Esophagus (tissue), 2 donors: ENCODE data around the gene CALR3. TPM values are rescaled to one million over a fixed set of nuclear protein-coding genes. Genes with fewer than 3 reads are reported as not detected.

Experiments
- H3K27ac ChIP-seq, 2 donors: one replicate each; pipeline ENCODE4 v1.5.1; 2013; ENCODE audit warnings: low read depth in 2 of 2, mild to moderate bottlenecking in 2 of 2, inconsistent platforms in 1 of 2, low read length in 1 of 2, moderate library complexity in 1 of 2
- H3K27me3 ChIP-seq, 2 donors: one replicate each; pipeline ENCODE4 v1.6.1; 2013; ENCODE audit warnings: low read length in 2 of 2, control low read depth in 1 of 2, mild to moderate bottlenecking in 1 of 2; ENCODE audit not compliant: insufficient read depth in 2 of 2, control insufficient read depth in 1 of 2
- H3K36me3 ChIP-seq, 2 donors: one replicate each; pipeline ENCODE4 v1.6.1; 2013; ENCODE audit warnings: low read length in 1 of 2; ENCODE audit not compliant: control insufficient read depth in 2 of 2, insufficient read depth in 2 of 2
- H3K4me1 ChIP-seq, 2 donors: one replicate each; pipeline ENCODE4 v1.6.1; 2013; ENCODE audit warnings: low read length in 1 of 2; ENCODE audit not compliant: control insufficient read depth in 2 of 2, insufficient read depth in 2 of 2
- H3K4me3 ChIP-seq, 2 donors: one replicate each; pipeline ENCODE4 v1.5.1; 2013; ENCODE audit warnings: low read length in 2 of 2, mild to moderate bottlenecking in 2 of 2, low read depth in 1 of 2, moderate library complexity in 1 of 2
- H3K9me3 ChIP-seq, 2 donors: one replicate each; pipeline ENCODE4 v1.6.1; 2013; ENCODE audit warnings: mild to moderate bottlenecking in 2 of 2, low read depth in 1 of 2, low read length in 1 of 2, moderate library complexity in 1 of 2; ENCODE audit not compliant: control insufficient read depth in 2 of 2, insufficient read depth in 1 of 2
- WGBS, 2 donors: extraction: QIAGEN DNeasy Blood & Tissue Kit; methylation state at CpG; one replicate each; pipeline ENCODE4 v1.1.7; 2013; 5-methylcytosine and 5-hydroxymethylcytosine counted together
- polyA plus RNA-seq, 2 donors: library from polyadenylated mRNA; stranded (reverse); fragments of 200-250 nt; gene quantifications; one replicate each; pipeline ENCODE4 v1.2.3, GENCODE V29; 2013
- donor health status: healthy with polysubstance abuse.
- donor health status: Bipolar disorder and iron deficiency.

CALR3 gene
- polyA plus RNA-seq, 2 donors: 0.02 TPM; not detected in 1

DNA sequence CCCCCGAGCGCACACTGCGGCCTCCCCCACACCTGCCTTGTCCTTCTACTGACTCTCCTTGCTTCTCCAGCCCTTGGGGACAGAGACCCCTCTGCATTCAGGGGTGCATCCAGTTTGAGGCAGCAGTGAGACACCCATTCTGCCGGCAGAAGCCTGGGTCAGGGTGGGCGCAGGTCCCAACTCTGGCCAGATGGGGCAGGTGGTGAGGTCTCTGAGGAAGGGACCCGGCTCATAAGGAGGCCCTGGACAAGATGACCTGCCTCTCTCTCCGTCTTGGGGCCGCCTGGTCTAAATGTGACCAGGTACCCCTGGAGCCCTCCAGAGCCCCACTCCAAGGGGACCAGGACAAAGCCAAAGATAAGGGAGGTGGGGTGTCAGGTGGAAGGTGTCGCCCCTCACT, 40.2 kb upstream of the CALR3 start:
- H3K9me3 ChIP-seq: peaks cover 0 to 4% of the 10 kb centered on the region in 2 donors
- WGBS, 2 donors: 93 to 95% methylated on average over 9 of the region's 9 CpGs
- H3K27ac ChIP-seq: no peak overlapping the region
- peaks cover 0 to 3% of the 10 kb centered on the region in 2 donors for H3K4me1 ChIP-seq
- no peak overlapping the region for H3K4me3 ChIP-seq
- H3K27me3 ChIP-seq: no peaks in the 10 kb centered on the region
- H3K36me3 ChIP-seq: peaks cover 32 to 46% of the 10 kb centered on the region in 2 donors

DNA sequence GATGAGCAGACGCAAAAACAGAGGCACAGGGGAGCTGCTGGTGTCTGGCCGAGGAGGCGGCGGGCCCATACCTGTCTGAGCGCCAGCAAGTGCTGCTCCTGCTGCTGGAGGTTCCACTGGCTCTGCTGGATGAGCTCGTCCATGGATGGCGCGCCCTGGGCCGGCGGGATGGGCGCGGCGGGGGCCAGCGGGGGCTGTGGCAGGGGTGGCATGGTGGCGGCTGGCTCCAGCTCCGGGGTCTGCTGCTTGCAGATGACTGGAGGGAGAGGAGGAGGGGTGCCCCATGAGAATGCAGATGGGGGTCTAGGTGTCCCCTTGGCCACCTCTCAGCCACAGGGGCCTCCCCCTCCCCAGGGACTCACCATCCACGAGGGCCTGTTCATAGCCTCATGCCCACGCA, 39.4 kb upstream of the CALR3 start:
- peaks cover 0 to 4% of the 10 kb centered on the region in 2 donors for H3K9me3 ChIP-seq
- H3K4me1 ChIP-seq: peaks cover 0 to 3% of the 10 kb centered on the region in 2 donors
- peaks cover 39 to 53% of the 10 kb centered on the region in 2 donors for H3K36me3 ChIP-seq
- H3K27me3 ChIP-seq: no peaks in the 10 kb centered on the region
- no peak overlapping the region for H3K27ac ChIP-seq
- 94 to 95% methylated on average over 18 of the region's 18 CpGs for WGBS, 2 donors
- H3K4me3 ChIP-seq: no peak overlapping the region

DNA sequence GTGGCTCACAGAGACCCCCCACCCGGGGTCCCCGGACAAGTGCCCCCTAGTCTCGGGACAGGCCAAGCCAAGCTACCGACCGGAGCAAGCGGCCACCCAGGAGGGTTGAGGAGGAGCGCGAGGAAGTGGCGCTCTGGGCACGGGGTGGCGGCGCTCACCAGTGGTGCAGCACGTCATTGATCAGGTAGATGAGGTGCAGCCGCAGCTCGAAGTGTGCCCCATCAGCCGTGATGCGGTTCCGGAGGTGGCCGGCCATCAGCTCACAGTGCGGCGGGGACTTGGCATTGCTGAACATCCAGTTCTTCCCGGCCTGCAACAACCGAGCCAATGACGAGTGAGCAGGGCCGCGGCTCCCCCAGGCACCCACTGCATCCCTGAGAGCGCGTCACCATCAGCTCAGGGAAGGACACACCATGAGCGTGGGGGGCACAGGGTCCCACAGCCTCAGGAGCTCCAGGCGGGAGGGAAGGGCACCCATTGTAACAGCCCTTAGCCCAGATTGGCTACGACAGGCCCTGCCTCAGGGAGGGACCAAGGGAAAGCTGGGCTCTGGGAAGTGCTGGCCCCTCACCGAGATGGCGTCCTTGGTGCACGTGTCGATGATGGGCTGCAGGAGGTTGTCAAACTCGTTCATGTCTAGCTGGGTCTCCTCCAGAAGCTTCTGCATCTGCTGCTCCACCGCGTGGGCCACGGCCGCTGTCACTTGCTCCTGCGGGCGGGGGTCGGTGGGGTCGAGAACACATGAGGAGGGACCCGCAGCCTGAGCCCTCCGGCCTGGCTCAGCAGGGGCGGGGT, 36.7 kb upstream of the CALR3 start:
- H3K36me3 ChIP-seq: peaks cover 49 to 70% of the 10 kb centered on the region in 2 donors

DNA sequence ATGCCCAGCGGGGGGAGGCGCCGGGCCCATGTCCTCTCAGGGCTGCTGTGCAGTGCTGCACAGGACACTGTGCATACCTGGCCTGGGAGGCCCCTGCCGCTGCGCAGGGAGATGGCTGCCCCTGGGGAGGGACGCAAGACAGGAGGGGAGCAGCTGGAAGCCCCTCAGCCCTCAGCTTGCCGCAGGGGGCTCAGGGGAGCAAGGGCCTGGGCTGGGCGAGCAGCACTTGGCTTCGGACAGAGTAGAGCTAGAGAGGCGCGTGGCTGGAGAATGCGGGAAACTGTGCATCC, 35.4 kb upstream of the CALR3 start:
- Histone ChIP-seq H3K4me1 (peaks cover 0 to 2% of the 10 kb centered on the region in 2 donors), H3K27ac (no peak overlapping the region), H3K36me3 (peaks cover 57 to 75% of the 10 kb centered on the region in 2 donors), H3K27me3 (no peaks in the 10 kb centered on the region), H3K9me3 (peaks cover 0 to 4% of the 10 kb centered on the region in 2 donors), H3K4me3 (no peak overlapping the region)
- WGBS, 2 donors: 97 to 99% methylated on average over 12 of the region's 12 CpGs

More for the DNA sequence above, 36.7 kb upstream of the CALR3 start:
- WGBS, 2 donors: 91 to 92% methylated on average over 46 to 47 of the region's 47 CpGs
- Histone ChIP-seq H3K4me1 (no peaks in the 10 kb centered on the region), H3K27ac (no peak overlapping the region), H3K27me3 (no peaks in the 10 kb centered on the region), H3K9me3 (peaks cover 0 to 4% of the 10 kb centered on the region in 2 donors), H3K4me3 (no peak overlapping the region)

DNA sequence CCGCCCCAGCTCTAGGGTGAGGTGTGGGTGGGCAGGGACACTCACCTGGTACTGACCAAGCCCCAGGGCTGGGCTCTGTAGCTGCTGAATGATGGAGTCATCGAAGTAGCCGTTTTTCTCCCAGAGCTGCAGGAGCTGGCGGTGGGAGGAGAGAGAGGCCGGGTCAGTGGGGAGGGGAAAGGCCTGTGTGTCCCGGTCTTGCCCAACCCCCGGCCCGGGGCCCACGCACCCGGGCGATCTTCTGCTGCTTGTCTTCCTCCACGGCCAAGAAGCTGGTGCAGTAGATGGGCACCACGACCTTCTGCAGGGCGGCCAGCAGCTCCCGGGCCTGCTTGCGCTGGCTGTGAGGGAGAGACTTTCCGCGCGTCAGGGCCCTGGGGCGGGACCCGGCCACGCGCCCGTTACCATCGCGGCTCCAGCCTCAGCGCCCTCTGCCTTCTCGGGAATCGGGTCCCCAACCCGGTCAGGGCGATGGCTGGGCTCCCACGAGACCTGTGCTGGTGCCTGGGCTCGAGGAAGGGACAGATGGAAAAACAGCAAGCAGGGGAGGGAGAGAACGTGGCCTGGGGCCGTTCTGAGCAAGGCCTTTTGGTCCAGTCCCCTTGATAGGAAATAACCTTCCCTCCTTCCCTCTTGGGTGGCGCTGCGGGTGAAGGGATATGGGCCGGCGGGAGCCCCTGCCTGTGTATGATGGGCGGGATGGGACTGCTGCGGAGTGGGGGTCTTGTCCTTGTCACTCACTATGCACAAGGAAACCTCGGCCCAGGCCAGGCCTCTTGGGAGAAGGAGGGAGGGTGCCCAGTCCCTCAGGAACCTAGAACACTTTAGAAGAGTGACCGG, 34.8 kb upstream of the CALR3 start:
- peaks cover 0 to 4% of the 10 kb centered on the region in 2 donors for H3K9me3 ChIP-seq
- H3K4me1 ChIP-seq: peaks cover 0 to 2% of the 10 kb centered on the region in 2 donors
- no peak overlapping the region for H3K27ac ChIP-seq
- WGBS, 2 donors: 92 to 94% methylated on average over 37 to 43 of the region's 43 CpGs
- H3K36me3 ChIP-seq: peaks cover 58 to 78% of the 10 kb centered on the region in 2 donors
- H3K27me3 ChIP-seq: no peaks in the 10 kb centered on the region
- H3K4me3 ChIP-seq: no peak overlapping the region

DNA sequence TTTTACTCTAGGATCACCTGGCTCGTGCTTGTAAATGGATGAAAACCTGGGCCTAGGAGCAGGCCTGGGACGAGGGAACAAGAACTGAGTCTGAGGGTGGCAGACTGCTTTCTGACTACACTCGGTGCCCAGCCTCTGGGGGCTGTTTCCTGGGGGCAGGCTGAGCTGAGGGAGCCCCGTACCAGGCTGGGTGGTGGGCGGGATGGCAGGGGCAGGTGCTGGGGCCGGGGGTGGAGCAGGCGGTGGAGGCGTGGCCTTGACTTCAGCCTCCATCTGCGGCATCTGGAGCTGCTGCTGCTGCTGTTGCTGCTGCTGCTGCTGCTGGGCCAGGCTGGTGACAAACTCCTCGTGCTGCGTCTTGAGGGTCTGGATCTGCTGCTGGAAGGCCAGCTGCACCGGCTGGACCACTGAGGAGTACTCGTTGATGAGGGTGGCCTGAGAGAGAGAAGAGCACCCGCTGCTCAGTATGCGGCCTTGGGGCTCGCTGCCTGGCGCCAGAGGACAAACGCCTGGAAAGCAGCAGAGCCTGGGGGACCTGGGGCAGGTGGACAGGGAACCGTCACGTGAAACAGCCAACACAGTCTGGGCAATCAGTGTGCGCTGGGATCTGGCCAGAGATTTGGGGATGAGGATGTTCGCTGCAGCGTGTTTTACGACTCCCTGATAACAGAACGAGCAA, 33.6 kb upstream of the CALR3 start:
- peaks cover 0 to 2% of the 10 kb centered on the region in 2 donors for H3K4me1 ChIP-seq
- no peaks in the 10 kb centered on the region for H3K27me3 ChIP-seq
- no peak overlapping the region for H3K4me3 ChIP-seq
- WGBS, 2 donors: 91 to 92% methylated on average over 25 of the region's 25 CpGs
- H3K27ac ChIP-seq: no peak overlapping the region
- H3K9me3 ChIP-seq: no peaks in the 10 kb centered on the region
- H3K36me3 ChIP-seq: peaks cover 60 to 80% of the 10 kb centered on the region in 2 donors

DNA sequence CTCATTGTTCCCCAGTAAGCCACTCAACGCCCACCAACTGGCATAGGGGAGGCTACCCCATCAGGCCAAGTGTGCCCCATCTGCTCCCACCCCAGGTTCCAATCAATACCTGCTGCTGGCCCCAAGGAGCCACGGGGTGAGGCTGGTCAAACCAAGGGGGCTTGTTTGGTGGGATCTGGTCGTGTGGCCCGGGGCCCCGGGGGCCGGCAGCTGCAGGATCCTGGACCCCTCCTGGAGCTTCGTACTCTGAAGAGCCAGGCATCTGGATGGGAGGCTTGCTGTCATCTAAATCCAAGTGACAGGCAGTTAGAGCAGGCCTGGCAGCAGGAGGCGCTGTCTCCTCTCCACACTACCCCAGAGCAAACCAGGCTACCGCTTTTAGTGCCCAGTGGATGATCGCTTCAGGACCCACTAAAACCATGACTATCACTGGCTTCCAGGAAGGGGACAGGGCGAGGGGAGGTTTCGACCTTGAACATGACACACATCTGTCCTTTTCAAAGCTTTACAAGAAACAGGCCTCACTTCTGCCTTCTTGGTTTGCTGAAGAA, 32.1 kb upstream of the CALR3 start:
- H3K36me3 ChIP-seq: peaks cover 63 to 82% of the 10 kb centered on the region in 2 donors
- WGBS, 2 donors: 89 to 94% methylated on average over 12 of the region's 12 CpGs

DNA sequence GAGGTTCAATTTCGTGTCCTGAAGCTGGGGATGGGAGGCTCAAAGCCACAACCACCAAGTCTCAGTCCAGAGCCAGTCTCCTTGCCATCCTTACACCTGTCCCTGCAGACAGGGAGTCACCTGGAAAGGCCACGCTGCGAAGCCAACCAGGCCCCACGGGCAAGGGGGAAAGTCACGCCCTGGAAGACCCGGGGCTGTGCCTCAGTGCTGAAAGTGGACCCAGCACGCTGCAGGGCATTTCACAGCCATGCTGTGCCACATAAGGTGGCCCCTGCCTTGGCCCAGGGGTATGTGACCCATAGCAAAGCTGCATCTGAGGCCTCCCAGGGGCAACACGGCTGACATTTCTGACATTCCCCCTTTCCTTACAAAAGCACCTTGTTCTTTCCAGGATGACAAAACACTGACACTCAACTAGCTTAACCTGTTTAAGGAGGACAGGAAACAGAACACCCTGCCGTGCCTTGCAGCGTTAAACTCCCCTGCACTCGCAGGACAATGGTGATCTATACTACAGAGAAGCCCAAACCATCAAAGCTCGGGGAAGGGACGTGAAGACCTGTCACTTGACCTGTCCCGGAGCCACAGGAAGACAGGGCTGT, 31.5 kb upstream of the CALR3 start:
- H3K36me3 ChIP-seq: peaks cover 58 to 82% of the 10 kb centered on the region in 2 donors

More for the DNA sequence above, 32.1 kb upstream of the CALR3 start:
- Histone ChIP-seq H3K4me1 (peaks cover 0 to 2% of the 10 kb centered on the region in 2 donors), H3K27me3 (no peaks in the 10 kb centered on the region), H3K4me3 (no peak overlapping the region), H3K27ac (no peak overlapping the region), H3K9me3 (no peaks in the 10 kb centered on the region)

More for the DNA sequence above, 31.5 kb upstream of the CALR3 start:
- H3K27ac ChIP-seq: peak overlapping the region in 1 of 2 donors; percentile 43
- no peaks in the 10 kb centered on the region for H3K9me3 ChIP-seq
- peaks cover 0 to 2% of the 10 kb centered on the region in 2 donors for H3K4me1 ChIP-seq
- 78 to 80% methylated on average over 13 to 14 of the region's 14 CpGs for WGBS, 2 donors
- no peaks in the 10 kb centered on the region for H3K27me3 ChIP-seq
- no peak overlapping the region for H3K4me3 ChIP-seq
